SK-N-SH treated with all-trans-retinoic acid at 6 μM for 48 hours (cell line): ENCODE measurements around the gene MAPK10.
A peak's percentile ranks its signal among the peaks of the same experiment; 100 is the strongest.

Source experiments
- ATAC-seq: fragments of 200-7000 bp; cut with Tn5 transposase; 3 replicates; pipeline ENCODE4 v1.9.1; 2020; ENCODE audit warnings: mild to moderate bottlenecking, moderate library complexity
- ARNTL ChIP-seq: fragments of 450-650 bp; formaldehyde crosslinking; IDR thresholded peaks from 2 replicates; pipeline ENCODE4 v1.5.0; 2020; ENCODE audit warnings: low read depth, mild to moderate bottlenecking, moderate library complexity, borderline replicate concordance
- BACH2 ChIP-seq: fragments of 250-450 bp; sonication (Bioruptor Pico); IDR thresholded peaks from 2 replicates; pipeline ENCODE4 v1.9.0; 2021; ENCODE audit warnings: mild to moderate bottlenecking, borderline replicate concordance
- CSDC2 ChIP-seq: fragments of 250-450 bp; sonication (Bioruptor Pico); IDR thresholded peaks from 2 replicates; pipeline ENCODE4 v1.5.0; 2020; ENCODE audit warnings: mild to moderate bottlenecking, moderate library complexity
- ESRRG ChIP-seq: fragments of 250-450 bp; sonication (Bioruptor Pico); IDR thresholded peaks from 2 replicates; pipeline ENCODE4 v1.6.1; 2021; ENCODE audit warnings: mild to moderate bottlenecking
- GLIS3 ChIP-seq: fragments of 250-450 bp; sonication (Bioruptor Pico); IDR thresholded peaks from 2 replicates; pipeline ENCODE4 v1.5.0; 2020; ENCODE audit warnings: mild to moderate bottlenecking, moderate library complexity
- ISL1 ChIP-seq: fragments of 250-450 bp; sonication (Bioruptor Pico); IDR thresholded peaks from 2 replicates; pipeline ENCODE4 v2.1.2; 2022; ENCODE audit warnings: mild to moderate bottlenecking, moderate library complexity
- OSR1 ChIP-seq: fragments of 250-450 bp; sonication (Bioruptor Pico); IDR thresholded peaks from 2 replicates; pipeline ENCODE4 v1.8.0; 2022; ENCODE audit warnings: moderate library complexity, mild to moderate bottlenecking, inconsistent platforms
- PPARA ChIP-seq: fragments of 250-450 bp; sonication (Bioruptor Pico); IDR thresholded peaks from 2 replicates; pipeline ENCODE4 v1.5.0; 2020; ENCODE audit warnings: mild to moderate bottlenecking, borderline replicate concordance
- RARB ChIP-seq: fragments of 250-450 bp; sonication (Bioruptor Pico); IDR thresholded peaks from 2 replicates; pipeline ENCODE4 v1.8.0; 2021; ENCODE audit warnings: mild to moderate bottlenecking, moderate library complexity
- SNAI2 ChIP-seq: fragments of 250-450 bp; sonication (Bioruptor Pico); IDR thresholded peaks from 2 replicates; pipeline ENCODE4 v1.5.0; 2020; ENCODE audit warnings: mild to moderate bottlenecking, moderate library complexity
- TCF4 ChIP-seq: fragments of 250-450 bp; sonication (Bioruptor Pico); IDR thresholded peaks from 2 replicates; pipeline ENCODE4 v1.8.0; 2021; ENCODE audit warnings: mild to moderate bottlenecking, moderate library complexity, borderline replicate concordance
- TOX ChIP-seq: fragments of 250-450 bp; sonication (Bioruptor Pico); IDR thresholded peaks from 2 replicates; pipeline ENCODE4 v1.8.0; 2021; ENCODE audit warnings: mild to moderate bottlenecking, moderate library complexity, borderline replicate concordance
- ZC3H10 ChIP-seq: fragments of 250-450 bp; sonication (Bioruptor Pico); IDR thresholded peaks from 2 replicates; pipeline ENCODE4 v1.5.1; 2021; ENCODE audit warnings: mild to moderate bottlenecking, moderate library complexity
- ZFP3 ChIP-seq: fragments of 250-450 bp; sonication (Bioruptor Pico); IDR thresholded peaks from 2 replicates; pipeline ENCODE4 v1.5.0; 2020; ENCODE audit warnings: mild to moderate bottlenecking, moderate library complexity
- ZFP30 ChIP-seq: fragments of 450-650 bp; formaldehyde crosslinking; IDR thresholded peaks from 2 replicates; pipeline ENCODE4 v1.5.0; 2022; ENCODE audit warnings: mild to moderate bottlenecking, moderate library complexity
- ZNF565 ChIP-seq: fragments of 450-650 bp; formaldehyde crosslinking; conservative IDR thresholded peaks from 2 replicates; pipeline ENCODE4 v1.5.0; 2020; ENCODE audit warnings: low read depth, mild to moderate bottlenecking, moderate library complexity
- ZNF70 ChIP-seq: fragments of 450-650 bp; formaldehyde crosslinking; IDR thresholded peaks from 2 replicates; pipeline ENCODE4 v1.5.0; 2020; ENCODE audit warnings: mild to moderate bottlenecking, moderate library complexity
- ZNF8 ChIP-seq: fragments of 450-650 bp; formaldehyde crosslinking; IDR thresholded peaks from 2 replicates; pipeline ENCODE4 v1.5.0; 2020; ENCODE audit warnings: mild to moderate bottlenecking, moderate library complexity
- TF ChIP-seq, protein P1 (sequence below): fragments of 250-450 bp; sonication (Bioruptor Pico); IDR thresholded peaks from 2 replicates; pipeline ENCODE4 v1.5.1; 2020; ENCODE audit warnings: low read depth, mild to moderate bottlenecking, moderate library complexity
- TF ChIP-seq, protein P2 (sequence below): fragments of 250-450 bp; sonication (Bioruptor Pico); IDR thresholded peaks from 2 replicates; pipeline ENCODE4 v1.8.0; 2021; ENCODE audit warnings: low read depth, mild to moderate bottlenecking, moderate library complexity, borderline replicate concordance
- TF ChIP-seq, protein P3 (sequence below): fragments of 250-450 bp; sonication (Bioruptor Pico); IDR thresholded peaks from 2 replicates; pipeline ENCODE4 v1.5.1; 2021; ENCODE audit warnings: mild to moderate bottlenecking, moderate library complexity
- TF ChIP-seq, protein P4 (sequence below): fragments of 250-450 bp; sonication (Bioruptor Pico); IDR thresholded peaks from 2 replicates; pipeline ENCODE4 v1.5.0; 2020; ENCODE audit warnings: mild to moderate bottlenecking, moderate library complexity
- TF ChIP-seq, protein P5 (sequence below): fragments of 250-450 bp; sonication (Bioruptor Pico); IDR thresholded peaks from 2 replicates; pipeline ENCODE4 v1.8.0; 2020; ENCODE audit warnings: mild to moderate bottlenecking, moderate library complexity, borderline replicate concordance

Gene MAPK10

DNA sequence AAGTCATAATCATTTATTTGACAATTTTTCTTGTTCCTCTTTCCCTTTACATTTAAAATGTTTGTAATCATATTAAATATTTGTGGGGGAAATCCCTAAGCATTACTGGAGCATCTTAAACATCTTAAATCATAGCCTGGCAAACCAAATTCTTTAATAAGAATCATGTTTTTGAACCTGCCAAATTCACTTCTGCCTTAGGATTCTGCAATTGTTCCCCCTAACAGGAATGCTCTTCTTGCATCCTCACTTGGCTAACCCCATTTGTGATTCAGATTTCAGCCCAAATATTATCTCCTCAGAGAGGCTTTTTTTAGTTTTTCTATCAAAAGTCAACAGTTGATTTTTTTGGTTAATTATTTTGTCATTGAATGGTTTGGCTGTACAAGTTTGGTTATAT is 241.1 kb downstream of the MAPK10 start:
- no peak for ATAC-seq
- TF ChIP-seq BACH2 (CRISPR knock-in tag): no peak
- TF ChIP-seq GLIS3 (CRISPR knock-in tag): no peak
- no peak for TF ChIP-seq ZNF8 (CRISPR knock-in tag)
- TF ChIP-seq ISL1 (CRISPR knock-in tag): peak; percentile 54
- no peak for TF ChIP-seq ZC3H10 (CRISPR knock-in tag)
- TF ChIP-seq ZNF70 (CRISPR knock-in tag): no peak
- TF ChIP-seq, protein P1, sequence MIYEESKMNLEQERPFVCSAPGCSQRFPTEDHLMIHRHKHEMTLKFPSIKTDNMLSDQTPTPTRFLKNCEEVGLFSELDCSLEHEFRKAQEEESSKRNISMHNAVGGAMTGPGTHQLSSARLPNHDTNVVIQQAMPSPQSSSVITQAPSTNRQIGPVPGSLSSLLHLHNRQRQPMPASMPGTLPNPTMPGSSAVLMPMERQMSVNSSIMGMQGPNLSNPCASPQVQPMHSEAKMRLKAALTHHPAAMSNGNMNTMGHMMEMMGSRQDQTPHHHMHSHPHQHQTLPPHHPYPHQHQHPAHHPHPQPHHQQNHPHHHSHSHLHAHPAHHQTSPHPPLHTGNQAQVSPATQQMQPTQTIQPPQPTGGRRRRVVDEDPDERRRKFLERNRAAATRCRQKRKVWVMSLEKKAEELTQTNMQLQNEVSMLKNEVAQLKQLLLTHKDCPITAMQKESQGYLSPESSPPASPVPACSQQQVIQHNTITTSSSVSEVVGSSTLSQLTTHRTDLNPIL (CRISPR knock-in tag): no peak

DNA sequence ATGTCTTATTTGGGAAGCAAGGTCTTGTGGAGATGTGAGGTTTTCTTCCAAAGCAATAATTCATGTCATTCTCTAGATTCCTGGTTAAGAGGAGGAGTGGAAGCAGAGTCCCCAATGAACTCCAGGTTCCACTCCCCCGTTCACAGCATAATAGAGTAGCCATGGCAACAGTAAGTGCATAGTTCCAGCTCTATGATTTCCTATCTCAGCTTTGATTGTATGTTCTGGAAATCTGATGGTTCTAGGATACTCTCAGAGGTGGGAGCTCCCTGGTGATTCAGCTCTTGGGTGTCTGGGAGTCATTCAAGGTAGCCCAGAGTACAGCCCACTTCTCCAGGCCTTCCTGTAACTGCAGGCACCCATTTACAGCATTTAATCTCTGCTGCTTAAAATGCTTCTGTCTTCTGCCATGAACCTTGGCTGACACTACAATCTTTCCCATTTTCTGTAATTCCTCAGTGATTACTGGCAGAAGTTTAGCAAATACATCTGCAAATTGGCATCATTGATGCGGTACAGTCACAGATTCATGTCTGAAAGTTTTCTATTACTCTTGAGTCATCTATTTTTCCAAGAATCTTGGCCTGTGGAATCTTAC is 242.0 kb downstream of the MAPK10 start:
- peak; percentile 97 for ATAC-seq

More for the DNA sequence above, 242.0 kb downstream of the MAPK10 start:
- TF ChIP-seq, protein P2, sequence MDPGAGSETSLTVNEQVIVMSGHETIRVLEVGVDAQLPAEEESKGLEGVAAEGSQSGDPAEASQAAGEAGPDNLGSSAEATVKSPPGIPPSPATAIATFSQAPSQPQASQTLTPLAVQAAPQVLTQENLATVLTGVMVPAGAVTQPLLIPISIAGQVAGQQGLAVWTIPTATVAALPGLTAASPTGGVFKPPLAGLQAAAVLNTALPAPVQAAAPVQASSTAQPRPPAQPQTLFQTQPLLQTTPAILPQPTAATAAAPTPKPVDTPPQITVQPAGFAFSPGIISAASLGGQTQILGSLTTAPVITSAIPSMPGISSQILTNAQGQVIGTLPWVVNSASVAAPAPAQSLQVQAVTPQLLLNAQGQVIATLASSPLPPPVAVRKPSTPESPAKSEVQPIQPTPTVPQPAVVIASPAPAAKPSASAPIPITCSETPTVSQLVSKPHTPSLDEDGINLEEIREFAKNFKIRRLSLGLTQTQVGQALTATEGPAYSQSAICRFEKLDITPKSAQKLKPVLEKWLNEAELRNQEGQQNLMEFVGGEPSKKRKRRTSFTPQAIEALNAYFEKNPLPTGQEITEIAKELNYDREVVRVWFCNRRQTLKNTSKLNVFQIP: peak; percentile 14; the same call in 1 of the 2 replicates
- TF ChIP-seq PPARA (CRISPR knock-in tag): no peak
- TF ChIP-seq ZFP3 (CRISPR knock-in tag): 0 out of 2 replicates have a peak, but pooled peaks have one; percentile 10
- TF ChIP-seq, protein P1 (CRISPR knock-in tag): peak; percentile 85
- peak; percentile 49 for TF ChIP-seq TCF4 (CRISPR knock-in tag)
- no peak for TF ChIP-seq GLIS3 (CRISPR knock-in tag)
- TF ChIP-seq, protein P3, sequence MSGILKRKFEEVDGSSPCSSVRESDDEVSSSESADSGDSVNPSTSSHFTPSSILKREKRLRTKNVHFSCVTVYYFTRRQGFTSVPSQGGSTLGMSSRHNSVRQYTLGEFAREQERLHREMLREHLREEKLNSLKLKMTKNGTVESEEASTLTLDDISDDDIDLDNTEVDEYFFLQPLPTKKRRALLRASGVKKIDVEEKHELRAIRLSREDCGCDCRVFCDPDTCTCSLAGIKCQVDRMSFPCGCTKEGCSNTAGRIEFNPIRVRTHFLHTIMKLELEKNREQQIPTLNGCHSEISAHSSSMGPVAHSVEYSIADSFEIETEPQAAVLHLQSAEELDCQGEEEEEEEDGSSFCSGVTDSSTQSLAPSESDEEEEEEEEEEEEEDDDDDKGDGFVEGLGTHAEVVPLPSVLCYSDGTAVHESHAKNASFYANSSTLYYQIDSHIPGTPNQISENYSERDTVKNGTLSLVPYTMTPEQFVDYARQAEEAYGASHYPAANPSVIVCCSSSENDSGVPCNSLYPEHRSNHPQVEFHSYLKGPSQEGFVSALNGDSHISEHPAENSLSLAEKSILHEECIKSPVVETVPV (CRISPR knock-in tag): no peak
- TF ChIP-seq RARB (CRISPR knock-in tag): peak; percentile 71; the same call in 1 of the 2 replicates
- TF ChIP-seq ZC3H10 (CRISPR knock-in tag): peak; percentile 85
- no peak for TF ChIP-seq OSR1 (CRISPR knock-in tag)
- peak; percentile 98 for TF ChIP-seq ISL1 (CRISPR knock-in tag)
- no peak for TF ChIP-seq ESRRG
- TF ChIP-seq TOX (CRISPR knock-in tag): peak; percentile 78; the same call in 1 of the 2 replicates
- TF ChIP-seq BACH2 (CRISPR knock-in tag): no peak
- 0 out of 2 replicates have a peak, but pooled peaks have one; percentile 9 for TF ChIP-seq CSDC2
- TF ChIP-seq SNAI2 (CRISPR knock-in tag): no peak
- TF ChIP-seq, protein P4, sequence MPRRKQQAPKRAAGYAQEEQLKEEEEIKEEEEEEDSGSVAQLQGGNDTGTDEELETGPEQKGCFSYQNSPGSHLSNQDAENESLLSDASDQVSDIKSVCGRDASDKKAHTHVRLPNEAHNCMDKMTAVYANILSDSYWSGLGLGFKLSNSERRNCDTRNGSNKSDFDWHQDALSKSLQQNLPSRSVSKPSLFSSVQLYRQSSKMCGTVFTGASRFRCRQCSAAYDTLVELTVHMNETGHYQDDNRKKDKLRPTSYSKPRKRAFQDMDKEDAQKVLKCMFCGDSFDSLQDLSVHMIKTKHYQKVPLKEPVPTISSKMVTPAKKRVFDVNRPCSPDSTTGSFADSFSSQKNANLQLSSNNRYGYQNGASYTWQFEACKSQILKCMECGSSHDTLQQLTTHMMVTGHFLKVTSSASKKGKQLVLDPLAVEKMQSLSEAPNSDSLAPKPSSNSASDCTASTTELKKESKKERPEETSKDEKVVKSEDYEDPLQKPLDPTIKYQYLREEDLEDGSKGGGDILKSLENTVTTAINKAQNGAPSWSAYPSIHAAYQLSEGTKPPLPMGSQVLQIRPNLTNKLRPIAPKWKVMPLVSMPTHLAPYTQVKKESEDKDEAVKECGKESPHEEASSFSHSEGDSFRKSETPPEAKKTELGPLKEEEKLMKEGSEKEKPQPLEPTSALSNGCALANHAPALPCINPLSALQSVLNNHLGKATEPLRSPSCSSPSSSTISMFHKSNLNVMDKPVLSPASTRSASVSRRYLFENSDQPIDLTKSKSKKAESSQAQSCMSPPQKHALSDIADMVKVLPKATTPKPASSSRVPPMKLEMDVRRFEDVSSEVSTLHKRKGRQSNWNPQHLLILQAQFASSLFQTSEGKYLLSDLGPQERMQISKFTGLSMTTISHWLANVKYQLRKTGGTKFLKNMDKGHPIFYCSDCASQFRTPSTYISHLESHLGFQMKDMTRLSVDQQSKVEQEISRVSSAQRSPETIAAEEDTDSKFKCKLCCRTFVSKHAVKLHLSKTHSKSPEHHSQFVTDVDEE (CRISPR knock-in tag): 0 out of 2 replicates have a peak, but pooled peaks have one; percentile 65
- TF ChIP-seq ZNF70 (CRISPR knock-in tag): no peak
- TF ChIP-seq ZNF565: no peak
- TF ChIP-seq ZNF8 (CRISPR knock-in tag): no peak
- TF ChIP-seq ZFP30 (CRISPR knock-in tag): peak; percentile 72
- TF ChIP-seq, protein P5, sequence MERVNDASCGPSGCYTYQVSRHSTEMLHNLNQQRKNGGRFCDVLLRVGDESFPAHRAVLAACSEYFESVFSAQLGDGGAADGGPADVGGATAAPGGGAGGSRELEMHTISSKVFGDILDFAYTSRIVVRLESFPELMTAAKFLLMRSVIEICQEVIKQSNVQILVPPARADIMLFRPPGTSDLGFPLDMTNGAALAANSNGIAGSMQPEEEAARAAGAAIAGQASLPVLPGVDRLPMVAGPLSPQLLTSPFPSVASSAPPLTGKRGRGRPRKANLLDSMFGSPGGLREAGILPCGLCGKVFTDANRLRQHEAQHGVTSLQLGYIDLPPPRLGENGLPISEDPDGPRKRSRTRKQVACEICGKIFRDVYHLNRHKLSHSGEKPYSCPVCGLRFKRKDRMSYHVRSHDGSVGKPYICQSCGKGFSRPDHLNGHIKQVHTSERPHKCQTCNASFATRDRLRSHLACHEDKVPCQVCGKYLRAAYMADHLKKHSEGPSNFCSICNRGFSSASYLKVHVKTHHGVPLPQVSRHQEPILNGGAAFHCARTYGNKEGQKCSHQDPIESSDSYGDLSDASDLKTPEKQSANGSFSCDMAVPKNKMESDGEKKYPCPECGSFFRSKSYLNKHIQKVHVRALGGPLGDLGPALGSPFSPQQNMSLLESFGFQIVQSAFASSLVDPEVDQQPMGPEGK (CRISPR knock-in tag): peak; percentile 87; the same call in 1 of the 2 replicates
- TF ChIP-seq ARNTL (CRISPR knock-in tag): no peak
